ENCODE data around the gene M6PR.

The M6PR gene

DNA sequence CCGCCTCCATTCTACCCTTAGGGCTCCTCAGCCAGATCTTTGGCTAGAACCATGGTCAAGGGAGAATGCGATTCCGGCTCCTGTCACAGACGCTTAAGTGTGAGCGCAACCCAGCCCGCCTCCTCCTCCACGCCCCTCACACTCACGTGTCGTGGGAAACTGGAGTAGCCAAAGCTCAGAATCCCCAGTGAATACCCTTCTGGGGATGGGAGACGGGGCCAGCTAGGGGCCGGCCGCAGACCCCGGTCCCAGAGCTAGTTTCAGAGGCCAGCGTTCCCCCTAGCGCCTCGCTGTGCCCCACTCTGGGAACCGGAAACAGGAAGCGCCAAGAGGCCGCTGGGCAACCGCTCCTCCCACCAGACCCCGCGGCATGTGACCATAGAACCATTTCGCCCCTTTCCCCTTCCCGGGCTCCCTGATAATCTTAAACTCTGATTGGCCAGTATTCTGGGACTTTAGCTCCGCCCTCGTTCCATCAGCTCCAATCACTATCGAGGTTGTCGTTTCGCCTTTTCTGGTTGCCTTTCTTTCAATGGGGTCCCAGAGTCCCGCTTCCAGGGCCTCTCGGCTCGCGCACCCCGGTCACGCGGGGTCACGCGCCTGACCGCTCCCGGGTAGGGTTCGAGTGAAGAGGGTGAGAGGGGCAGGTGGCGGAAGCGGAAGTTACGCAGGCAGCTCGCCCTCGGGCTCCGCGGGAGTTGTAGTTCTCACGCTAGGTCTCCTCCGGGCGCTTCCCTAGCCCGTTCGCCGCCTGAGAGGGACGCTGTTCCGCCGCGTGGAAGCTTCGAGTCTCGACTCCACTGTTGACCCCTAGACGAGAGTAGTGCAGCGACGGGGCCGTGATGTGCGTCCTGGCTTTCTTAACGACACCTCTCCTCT, at the start of gene M6PR:
TSS of gene M6PR (minus strand) at position 304 of the 879 bp plus-strand sequence. CDS start 3,241 bp downstream, outside the sequence.
- DNase-seq, result peak; percentile 92

DNA sequence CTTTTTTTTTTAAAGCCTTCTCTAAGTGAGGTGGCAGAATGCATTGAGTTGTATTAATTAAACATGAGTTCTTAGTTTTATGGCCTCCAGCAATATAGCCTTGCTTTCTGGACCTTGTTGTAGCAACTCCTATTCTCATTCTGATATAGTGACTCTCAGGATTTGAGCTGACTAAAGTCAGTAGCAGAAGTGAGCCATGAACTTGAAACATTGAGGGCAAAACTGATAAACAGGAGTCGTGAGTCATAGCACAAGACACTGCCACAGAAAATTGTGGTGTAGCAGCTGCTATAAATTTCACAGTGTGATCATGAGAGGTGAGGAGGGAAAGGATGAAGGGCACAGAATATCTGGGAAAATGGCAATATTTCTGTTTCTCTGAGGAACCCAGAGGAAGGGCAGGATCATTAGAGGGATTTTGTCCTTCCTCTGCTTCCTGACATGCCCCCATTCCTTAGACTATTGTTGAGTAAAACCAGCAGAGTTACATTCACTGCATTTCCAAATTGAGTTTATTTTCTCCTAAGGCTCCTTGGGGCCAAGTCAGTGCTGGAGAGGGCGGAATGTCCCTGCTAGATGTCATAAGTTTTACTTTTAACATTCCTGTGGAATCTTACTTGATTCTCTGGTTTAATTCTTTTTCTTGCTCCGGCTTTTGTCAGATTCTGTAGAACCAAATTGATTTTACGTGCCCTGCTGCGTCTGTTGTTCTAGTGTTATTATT, 47.4 kb upstream of the M6PR start:
- DNase-seq, result peak; percentile 37

DNA sequence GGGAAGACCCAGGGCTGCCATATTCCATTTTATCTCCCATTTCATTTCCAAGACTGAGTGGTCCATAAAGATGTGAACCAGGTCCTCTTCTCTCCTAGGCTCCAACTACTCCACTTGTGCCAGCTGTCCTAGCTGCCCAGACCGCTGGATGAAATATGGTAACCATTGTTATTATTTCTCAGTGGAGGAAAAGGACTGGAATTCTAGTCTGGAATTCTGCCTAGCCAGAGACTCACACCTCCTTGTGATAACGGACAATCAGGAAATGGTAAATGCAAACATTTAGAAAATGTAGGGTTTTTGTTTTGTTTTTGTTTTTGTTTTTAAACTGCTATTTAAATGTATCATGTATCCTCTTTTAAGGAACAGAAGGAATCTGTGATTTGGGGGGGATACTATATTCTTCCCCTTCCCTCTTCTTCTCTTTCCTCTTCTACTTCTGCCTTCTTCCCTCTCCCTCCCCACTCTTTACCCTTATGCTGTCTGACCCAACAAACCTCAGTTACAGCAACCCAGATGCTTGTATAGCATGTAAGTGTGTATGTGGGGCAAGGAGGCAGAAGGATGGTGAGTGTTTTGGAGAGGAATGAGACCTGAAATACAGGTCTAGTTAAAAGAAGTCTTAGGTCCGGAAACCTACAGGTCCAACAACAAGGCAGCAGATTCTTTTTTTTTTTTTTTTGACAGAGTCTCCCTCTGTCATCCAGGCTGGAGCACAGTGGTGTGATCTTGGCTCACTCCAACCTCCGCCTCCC, 45.8 kb upstream of the M6PR start:
- no peak for DNase-seq

DNA sequence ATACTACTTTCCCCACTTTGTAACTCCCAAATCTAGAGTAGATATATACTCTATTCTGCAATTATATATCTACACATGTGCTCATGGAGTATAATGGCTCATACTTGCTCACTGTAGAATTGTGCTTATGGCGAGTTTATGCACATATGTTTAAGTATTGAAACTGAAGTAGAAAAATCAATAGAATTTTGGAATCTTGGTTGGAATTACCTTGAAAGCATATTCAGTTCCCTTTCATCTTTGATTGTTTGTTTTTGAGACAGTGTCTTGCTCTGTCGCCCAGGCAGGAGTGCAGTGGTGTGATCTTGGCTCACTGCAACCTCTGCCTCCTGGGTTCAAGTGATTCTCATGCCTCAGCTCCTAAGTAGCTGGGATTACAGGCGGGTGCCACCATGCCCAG, 44.4 kb upstream of the M6PR start:
- no peak for DNase-seq

DNA sequence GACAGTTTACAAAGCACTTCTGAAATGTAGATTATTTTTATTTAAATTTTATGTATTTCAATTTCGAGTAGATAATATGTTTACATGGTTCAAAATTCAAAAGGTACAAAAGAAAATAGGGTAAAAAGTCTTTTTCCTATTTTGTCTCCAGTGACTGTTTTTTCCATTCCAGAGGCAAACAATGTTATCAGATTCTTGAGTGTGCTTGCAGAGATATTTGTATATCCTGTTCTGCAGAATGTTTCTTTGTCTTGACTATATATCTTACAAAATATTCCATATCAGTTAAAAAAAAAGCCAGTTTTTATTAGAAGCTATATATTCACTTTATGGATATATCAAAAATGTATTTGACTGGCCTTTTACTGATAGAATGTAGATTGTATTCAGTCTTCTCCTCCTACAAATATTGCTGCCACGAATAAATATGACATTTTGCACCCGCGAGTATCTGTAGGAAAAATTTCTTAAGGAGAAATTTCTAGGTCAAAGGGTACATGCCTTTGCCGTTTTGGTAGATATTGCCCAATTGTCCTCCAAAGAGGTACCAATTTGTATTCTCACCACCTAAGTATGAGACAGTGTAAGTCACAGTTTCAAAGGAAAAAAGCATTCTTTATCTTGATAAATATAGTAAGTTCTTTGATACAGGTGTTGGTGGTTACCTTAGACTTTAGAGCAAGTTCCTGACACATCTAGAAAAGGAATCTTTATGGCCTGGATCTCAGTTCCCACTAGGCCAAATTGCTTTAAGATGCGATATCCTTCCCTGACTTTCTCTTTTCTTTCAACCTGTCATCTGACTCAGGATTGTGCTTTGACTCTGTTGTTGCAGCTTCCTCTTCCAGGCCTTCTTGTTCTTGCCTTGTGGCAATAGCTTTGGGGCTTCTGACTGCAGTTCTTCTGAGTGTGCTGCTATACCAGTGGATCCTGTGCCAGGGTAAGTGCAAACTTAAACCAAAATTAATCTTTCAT, 42.2 kb upstream of the M6PR start:
- DNase-seq, result peak; percentile 43

DNA sequence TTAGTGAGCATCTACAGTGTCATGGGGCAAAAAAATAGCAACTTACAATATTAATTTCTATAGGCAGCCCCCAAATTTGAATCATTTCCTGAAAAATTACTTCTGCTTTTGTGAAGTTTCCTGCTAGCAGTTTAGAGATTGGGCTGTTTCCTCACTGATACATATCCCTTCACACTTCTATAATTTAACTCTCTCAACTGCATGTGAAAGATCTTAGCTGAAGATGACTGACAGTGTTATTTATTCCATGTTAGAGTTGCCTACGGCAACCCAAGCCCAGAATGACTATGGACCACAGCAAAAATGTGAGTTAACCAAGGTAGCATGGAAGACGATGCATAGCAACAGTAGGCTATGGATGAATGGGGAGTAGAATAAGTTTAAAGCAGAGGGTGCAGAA, 40.0 kb upstream of the M6PR start, which contains the start of gene KLRG1:
TSS of gene KLRG1 (plus strand) at position 134 of the 400 bp plus-strand sequence. CDS start at position 224, 90 bp downstream.
- no peak for DNase-seq

DNA sequence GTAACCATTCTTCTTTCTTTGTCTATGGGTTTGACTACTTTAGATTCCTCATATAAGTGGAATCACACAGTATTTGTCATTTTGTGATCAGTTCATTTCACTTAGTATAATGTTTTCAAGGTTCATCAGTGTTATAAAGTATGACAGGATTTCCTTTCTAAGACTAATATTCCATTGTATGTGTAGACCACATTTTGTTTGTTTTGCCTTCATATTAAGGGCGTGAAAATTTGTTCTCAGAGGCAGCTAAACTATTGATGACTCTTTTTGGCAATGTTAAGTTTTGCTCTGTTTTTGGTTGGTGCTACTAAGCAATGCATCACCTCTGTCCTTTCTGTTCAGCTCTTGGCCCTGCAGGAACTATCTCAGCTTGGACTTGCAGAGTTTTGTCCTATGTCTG, 38.2 kb upstream of the M6PR start:
- DNase-seq, result no peak

DNA sequence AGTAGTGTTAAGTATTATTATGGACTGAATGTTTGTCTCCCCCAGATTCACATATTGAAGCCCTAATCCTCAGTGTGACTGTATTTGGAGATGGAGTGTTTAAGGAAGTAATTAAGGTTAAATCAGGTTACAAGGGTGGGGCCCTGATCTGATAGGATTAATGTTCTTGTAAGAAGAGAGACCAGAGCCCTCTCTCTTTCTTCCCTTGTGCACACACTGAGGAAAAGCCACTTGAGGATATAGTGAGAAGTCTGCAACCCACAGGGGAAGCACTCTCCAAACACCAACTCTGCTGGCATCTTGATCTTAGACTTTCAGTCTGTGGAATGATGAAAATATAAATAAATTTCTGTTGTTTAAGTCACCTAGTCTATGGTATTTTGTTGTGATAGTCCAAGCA, 37.7 kb upstream of the M6PR start:
- DNase-seq, result no peak

DNA sequence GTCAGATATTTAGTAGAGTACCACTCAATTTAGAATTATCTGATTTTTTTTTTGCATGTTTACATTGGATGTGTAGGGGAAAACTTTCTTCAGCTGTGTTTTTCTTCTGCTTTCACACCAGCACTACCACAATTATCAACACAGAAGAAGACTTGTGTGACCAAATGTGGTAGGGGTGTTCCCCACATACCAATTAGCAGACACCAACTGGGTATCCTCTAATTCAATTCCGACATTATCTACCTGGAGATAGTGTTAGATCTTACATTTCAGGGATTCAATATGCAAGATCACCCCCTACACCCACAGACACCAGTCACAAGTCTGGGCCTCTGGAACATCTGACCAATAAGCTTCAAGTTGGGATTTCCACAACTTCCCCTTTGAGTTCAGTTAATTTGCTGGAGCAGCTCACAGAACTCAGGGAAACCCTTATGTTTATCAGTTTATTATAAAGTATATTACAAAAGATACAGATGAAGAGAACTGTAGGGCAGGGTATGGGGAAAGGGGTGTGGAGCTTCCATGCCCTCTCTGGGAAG, 35.8 kb upstream of the M6PR start:
- no peak for DNase-seq

DNA sequence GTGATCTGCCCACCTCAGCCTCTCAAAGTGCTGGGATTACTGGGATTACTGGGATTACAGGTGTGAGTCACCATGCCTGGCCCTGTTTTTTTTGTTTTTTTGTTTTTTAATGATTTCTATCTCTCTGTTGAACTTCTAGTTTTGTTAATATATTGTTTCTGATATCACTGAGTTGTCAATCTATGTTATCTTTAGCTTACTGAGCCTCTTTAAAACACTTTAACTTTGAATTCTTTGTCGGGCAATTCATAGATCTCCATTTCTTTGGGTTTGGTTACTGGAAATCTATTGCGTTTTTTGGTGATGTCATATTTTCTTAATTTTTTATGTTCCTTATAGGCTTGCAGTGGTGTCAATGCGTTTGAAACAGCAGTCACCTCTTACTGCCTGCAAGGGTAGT, 30.7 kb upstream of the M6PR start:
- DNase-seq, result no peak

DNA sequence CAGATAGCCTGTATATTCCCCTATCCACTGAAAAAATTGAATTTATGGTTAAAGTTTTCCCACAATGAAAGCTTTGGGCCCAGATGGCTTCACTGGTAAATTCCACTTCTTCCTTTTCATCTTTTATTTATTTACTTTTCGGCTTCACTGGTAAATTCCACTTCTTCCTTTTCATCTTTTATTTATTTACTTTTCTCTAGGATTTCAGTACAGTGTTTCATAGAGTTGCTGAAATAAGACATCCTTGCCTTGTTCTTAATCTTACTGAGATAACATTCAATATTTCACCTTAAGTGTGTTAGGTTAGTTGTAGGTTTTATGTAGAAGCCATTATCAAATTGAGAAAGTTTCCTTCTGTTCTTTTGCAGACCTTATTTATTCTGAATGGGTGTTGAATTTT, 21.0 kb upstream of the M6PR start:
- DNase-seq, result no peak

DNA sequence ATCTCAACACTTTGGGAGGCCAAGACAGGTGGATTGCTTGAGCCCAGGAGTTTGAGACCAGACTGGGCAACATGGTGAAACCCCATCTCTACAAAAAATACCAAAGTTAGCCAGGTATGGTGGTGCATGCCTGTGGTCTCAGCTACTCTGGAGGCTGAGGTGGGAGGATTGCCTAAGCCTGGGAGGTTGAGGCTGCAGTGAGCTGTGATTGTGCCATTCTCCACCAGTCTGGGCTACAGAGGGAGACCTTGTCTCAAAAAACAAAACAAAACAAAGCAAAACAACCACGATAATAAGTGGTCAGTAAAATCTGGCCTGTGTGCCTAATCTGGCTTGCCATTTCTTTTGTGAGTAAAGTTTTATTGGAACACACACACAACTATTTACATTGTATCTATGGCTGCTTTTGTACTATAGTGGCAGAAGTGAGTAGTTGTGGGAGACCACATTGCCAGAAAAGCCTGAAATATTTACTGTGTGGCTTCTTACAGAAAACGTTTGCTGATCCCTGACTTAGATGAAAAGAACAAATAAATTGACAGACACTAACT, 20.5 kb upstream of the M6PR start:
- DNase-seq, result no peak

DNA sequence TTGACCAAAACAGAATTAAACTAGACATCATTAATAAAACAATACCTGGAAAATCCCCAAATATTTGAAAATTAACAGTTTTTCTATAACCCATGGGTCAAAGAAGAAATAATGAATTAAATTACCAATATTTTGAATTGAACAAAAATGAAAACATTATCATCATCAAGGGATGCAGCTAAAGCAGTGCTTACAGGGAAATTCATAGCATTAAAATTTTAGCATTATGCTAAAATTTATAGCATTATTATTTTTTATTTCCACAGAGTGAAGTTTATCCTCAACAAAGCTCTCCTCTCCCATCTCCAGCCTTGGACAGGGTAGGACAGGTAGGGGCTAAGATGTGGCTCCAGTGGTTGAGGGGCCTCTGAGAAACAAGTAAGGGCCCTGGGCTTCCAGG, 19.3 kb upstream of the M6PR start:
- DNase-seq, result no peak

DNA sequence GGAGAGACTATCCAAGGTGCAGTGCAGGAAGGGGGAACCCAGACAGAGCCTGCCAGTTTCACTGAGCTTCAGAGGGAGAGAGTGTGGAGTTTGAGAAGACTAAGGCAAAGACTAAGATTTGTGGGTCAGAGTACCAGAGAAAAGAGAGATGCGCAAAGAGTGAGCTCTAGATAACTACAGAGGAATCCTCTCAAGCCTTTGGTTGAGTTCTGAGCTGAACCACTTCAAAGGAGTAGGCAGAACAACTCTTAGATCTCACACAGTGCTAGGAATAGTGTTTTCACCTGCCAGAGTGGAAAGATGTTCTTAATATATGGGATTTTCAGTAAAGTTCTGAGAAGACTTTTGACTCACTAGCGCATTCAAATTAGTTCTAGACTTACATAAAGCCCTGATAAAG, 10.7 kb upstream of the M6PR start:
- DNase-seq, result peak; percentile 27

DNA sequence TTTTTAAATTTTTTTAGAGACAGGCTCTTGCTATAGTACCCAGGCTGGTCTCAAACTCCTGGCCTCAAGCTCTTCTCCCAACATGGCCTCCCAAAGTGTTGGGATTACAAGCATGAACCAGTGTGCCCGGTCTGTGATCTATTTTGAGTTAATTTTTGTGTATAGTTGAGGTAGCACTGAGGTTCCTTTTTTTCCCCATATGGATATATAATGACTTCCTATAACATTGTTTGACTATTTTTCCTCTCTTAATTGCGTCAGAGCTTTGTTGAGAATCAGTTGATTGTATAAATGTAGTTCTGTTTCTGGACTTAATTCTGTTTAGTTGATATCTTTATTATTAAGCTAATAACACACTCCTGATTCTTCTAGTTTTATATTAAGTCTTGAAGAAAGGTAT, 8.6 kb upstream of the M6PR start:
- DNase-seq, result no peak

DNA sequence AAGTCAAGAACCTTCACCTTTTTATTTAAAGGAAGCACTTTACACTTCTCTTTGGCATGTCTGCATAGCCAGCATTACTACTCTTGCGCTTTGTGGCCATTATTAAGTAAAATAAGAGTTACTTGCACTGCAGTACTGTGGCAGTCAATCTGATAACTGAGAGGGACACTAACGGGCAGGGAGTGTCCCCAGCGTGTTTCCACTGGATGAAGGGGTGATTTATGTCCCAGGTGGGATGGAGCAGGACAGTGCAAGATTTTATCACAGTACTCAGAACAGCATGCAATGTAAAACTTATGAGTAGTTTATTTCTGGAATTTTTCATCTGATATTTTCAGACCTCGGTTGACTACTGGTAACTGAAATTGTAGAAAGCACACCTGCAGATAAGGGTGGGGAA, 8.1 kb upstream of the M6PR start:
- no peak for DNase-seq

DNA sequence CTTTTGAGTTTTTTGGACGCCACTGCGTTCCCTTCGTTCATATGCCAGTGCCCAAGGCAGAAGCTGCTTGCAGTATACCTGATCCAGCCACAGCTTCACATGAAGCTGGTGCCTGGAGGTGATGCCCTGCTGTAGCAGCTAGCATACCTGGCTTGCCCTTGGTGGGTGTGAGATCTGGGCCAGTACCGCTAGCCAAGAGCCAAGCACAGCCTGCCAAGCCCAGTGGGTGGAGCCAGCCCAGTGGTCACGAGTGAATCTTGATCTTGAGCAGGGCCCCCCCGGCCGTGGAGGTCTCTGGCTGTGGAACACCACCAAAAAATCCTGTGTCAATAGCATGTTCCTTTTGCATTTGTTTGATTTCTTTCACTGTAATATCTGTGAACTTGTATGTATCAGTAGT, 7.3 kb upstream of the M6PR start:
- DNase-seq, result no peak

DNA sequence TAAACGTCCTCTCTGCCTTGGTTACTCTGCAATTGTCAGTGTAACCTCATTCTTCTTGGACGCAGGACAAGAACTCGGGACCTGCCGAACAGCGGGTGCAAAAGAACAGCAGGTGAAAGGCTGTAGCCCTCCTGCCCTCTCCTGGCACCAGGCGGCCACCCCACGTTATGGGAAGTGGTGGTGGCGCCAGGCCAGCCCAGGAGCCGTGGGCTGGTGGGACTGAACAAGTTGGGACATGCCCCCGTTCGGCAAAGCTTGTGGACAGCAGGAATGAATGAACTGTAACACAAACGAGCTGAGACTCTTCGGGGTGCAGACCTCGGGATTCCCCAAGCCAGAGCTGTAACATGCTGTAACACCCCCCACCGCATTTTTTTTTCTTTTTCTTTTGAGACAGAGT, 6.6 kb upstream of the M6PR start:
- DNase-seq, result no peak

DNA sequence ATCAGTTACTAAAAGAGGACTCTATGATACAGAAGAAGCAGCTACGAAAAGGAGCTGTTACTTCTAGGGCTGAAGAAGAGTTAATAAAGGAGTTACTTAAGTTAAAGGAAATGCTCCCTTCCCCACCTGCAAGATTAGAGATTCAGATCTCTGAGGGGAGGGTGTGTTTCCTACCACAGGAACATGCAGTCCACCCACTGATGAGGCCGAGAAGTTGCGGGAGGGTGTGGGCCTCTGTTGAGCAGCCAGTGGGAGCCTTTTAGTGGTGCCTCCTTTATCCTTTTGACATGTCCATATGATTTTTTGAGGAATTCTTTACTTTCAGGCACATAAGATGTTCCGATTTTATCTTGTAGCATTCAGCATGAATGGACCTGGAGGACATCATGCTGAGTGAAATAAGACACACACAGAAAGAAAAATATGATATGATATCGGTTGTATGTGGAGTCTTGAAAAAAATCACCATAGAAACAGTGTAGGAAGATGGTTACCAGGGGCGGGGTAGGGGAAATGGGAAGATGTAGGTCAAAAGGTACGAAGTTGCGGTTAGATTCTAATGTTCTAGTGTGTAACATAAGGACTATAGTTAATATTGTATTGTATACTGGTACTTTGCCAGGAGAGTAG, 4.4 kb upstream of the M6PR start:
- peak; percentile 63 for DNase-seq

DNA sequence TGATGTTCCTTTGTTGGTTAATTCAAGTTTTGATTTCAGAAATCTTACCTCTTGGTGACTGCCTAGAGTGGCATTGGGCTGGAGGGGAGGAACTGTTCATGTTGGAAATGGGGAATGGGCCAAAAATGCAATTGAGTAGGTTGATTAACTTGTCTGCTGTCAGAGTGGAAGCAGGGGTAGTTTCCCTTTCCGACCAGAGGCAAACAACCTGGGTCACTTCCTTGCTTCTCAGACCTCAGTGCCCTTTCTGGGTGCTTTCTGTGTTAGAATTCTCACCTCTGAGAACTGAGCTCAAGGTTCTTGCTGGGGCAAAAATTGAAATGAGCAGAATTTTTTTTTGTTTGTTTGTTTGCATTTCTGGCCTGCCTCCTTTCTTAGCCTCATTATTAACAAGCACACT, 2.3 kb upstream of the M6PR start:
- DNase-seq, result peak; percentile 38

Measured in CD4-positive, alpha-beta T cell treated with Interleukin-17A for 4 hours (primary cell).